Embryonic facial prominence (tissue), 1 donor: ENCODE data around the gene RNF126.
"Not testable (repeated sequence)": the region's sequence is repeated elsewhere in the genome, so short reads cannot be mapped to it uniquely, and the experiment has no call there.

Source experiments
- DNase-seq: peaks from one replicate; pipeline ENCODE4 v3.0.0-alpha.2; 2016; ENCODE audit errors: extremely low spot score

Gene RNF126

DNA sequence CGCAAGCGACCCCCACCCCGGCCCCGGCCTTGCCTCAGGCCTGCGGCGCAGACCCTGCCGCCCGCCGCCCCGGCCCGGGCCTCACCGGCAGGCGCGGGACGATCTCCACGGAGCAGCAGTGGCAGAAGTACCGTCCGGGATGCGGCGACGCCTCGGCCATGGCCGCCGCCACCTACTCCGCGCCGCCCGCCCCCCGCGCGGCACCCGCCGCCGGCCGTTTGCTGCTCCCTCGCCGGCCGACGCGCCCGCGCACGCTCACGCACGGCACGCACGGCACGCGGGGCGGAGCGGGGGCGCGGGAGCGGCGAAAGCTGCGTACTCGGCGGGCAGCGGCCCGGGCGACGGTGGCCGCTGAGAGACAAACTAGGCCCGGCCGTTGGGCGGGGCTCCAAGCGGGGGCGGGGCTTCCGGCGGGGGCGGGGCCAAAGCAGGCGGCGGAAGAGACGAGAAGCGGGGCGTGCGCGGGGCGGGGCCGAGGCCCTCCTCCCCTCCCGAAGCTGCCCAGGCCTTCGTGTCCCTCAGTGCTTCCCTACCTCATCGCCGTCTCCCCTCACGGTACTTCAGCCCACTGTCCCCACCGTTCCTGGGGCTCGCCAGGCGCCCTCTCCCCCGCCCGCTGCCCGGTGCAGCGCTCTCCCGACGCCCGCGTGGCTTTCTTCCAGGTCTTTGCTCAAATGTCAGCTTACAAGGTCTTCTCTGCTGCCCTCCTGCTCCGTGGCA, at the start of gene RNF126:
Gene RNF126, minus strand, starts transcription at position 253 of the 720 bp plus-strand sequence. Its CDS starts 93 bp downstream, at position 160.
- peak; percentile 77 for DNase-seq

DNA sequence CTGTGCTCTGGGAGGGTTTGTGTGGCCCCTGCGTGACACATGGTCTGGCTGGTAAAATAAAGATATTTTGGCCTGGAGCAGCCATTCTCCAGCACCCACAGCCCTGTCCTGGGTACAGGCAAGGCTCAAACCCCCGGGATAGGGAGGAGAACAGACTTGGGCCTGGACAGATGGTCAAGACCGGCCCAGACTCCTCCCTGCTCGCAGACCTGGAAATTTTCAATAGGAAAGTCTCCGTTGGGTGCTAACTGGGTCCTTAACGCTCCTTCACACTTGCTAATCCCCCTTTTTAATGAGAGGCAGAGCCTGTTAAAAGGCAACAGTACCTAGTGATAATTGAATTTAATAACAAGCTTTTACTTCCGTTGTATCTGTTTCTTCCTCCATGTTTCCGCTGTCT, 48.2 kb upstream of the RNF126 start:
- DNase-seq: no peak

DNA sequence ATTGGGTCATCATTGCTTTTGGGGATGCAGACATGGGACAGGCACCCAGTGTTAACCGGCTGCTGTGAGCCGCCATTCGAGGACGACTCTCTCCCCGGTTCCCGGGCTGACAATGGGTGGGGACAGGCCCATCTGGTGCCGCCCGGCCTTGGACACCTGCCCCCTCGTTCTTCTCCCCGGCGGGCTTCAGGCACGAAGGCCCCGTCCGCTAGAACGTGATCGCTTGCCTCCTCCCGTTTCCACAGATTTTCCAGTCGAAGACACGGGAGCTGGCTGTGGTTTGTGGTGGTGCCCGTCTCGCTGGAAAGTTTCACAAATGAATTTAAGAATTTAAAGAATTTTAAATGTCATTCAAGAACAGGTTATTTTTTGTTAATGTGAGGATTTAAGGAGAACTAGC, 47.8 kb upstream of the RNF126 start:
- no peak for DNase-seq

DNA sequence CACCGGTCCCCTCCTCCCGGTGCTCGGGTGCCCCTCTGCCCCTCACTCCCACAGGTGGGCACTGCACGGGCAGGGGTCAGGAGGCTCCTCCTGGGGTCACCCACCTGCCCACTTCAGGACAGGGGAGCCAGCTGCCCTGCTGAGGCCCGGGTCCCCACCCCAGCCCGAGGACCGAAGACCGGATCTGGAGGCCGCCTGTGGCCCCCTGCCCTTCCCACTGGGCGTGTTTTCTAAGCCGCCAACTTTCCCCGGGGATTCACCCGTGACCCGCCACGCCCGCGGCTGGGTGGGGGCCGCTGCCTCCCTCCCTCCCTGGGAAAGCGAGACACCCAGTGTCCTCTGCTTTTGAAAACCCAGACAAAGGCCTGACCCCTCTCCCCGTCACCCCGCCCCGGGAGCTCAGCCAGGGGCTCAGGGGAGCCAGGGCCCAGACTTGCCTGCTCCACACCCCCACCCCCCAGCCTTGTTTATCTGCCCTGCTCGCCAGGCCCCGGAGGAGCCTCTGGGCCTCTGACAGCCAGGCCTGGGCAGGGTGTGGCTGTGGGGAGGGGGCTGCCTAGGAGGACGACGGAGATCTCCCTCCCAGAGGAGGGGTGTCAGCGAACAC, 47.1 kb upstream of the RNF126 start:
- no peak for DNase-seq

DNA sequence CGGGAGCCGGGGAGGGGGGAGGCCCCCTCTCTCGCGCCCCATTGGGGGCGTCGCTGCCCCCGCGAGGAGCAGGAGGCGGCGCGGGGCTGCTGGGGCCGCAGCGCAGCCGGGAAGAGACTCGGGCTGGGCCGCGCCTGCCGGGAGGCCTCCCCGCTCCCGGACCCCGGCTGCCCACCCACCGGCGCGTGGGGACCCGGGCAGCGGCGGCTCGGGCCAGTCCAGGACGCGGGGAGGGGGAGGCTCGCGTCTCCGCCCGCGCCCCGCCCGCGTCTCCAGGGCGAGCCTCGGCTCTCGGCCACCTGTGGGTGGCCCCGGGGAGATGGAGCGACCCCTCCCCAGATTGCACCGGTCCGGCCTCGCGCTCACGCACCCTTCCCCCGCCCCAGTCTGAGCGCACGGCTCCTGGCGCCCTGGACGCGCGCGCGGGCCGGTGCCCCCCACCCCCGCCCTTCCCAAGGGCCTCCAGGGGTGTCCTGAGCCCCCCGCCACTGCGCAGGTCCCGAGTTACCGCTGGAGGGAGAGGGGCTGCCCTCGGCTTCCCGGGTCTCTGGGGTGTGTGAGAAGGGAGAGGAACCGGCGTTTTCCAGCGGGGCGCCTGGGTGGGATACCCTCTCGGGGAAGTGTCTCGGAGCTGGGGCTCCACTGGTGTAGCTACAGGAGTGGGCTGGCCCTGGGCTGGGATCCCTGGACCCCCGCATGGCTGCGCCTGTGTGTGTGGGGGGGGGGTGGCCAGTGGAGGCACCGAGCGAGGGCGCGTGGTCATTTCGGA, 46.4 kb upstream of the RNF126 start:
- DNase-seq: no peak

DNA sequence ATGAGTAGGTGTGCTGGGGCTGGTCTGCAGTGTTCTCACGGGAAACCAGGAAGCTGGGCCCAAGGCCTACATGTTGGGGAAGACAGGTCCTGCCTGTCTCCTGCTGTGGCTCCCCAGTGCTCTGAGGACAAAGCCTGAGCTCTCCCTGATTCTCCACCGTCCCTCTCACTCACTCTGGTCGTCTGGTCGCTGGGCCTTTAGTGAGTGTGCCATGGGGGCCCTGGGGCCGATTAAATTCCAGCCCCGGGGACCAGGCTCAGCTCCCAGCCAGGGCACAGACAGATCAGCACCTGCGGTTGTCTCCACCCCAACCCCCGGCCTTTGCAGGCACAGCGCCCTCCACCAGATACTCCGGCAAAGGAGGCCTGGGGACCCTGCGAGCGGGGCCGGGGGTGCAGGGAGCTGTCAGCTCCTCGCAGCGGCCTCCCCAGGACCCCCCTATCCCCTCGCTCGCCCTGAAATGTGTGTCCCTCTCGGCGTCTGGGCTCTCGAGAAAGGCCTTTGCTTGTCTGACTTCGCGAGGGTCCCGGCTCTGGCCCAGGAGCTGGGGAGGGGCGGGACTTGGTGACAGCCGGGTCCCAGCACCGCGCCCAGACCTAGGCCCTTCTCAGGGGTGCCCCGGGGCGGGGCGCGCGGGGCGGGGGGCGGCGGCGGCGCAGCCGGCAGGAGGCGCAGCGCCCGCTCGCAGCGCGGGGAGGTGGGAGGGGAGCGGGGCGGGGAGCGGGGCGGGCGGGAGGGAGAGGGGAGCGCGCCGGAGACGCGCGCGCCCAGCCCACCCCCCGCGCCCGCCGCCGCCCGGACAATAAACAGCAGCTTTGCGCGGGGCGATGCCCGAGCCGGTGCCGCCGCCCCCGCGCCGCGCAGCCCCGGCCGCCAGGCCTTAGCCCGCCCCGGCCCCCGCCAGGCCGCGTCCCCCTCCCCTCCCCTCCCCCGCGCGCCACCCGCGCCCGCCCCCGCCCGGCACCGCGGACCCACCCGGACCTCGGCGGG, 45.4 kb upstream of the RNF126 start, which contains the start of gene PALM:
Gene PALM, plus strand, starts transcription at position 782 of the 990 bp plus-strand sequence. CDS start 212 bp downstream, outside the sequence.
- DNase-seq: no peak

DNA sequence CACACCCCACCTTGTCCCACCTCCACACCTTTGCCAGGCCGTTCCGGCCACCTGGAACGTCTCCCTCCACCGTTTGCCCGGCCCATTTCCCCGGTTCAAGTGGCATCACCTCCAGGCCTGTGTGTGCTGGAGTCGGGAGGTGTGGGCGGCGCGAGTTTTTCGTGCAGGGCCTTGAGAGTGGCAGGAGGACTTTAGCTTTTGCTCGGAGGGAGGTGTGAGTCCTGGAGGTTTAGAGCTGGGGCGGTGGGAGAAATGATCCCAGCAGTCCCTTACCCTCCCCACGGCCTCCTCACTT, 41.4 kb upstream of the RNF126 start:
- no peak for DNase-seq

DNA sequence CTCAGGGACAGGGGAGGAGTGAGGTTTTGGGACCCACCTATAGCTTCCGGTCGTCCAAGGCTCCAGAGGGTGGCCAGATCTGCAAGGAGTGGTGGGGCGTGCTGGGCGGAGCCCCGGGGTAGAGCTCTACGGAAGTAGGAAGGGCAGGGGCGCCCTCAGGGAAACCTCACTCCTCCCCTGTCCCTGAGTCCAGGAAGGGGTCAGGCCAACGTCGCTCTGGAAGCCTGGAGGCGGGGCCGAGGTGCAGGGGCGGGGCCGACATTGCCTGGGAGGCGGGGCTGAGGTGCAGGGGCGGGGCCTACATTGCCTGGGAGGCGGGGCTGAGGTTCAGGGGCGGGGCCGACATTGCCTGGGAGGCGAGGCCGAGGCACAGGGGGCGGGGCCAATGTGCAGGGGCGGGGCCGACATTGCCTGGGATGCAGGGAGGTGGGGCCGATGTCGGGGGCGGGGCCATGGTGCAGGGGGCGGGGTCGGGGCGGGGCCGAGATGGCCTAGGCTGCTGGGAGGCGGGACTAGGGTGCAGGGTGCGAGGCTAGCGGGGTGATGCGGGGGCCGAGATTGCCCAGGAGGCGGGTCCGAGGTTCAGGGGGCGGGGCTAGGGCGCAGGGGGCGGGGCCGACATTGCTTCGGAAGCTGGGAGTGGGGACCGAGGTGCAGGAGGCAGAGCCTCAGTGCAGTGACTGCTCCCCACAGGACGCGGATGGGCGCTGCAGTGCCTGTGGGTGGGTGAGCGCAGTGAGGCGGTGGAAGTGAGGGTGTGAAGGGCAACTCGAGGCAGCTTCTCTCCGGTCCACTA, 40.8 kb upstream of the RNF126 start:
- DNase-seq: no peak

DNA sequence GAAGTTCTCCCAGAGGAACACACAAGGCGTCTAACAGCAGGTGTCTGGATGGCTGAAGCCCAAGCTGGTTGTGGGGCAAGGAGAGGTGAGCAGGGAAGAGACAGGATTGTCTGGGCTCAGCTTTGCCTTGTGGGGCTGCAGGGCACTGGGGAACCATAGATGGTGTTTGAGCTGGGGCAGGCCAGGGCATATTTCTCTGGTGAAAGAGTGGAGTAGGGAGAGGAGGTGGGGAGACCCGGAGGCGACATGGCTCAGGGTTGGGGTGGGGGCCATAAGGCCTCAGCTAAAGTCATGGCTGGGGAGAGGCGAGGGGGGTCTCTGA, 40.3 kb upstream of the RNF126 start:
- DNase-seq: no peak

DNA sequence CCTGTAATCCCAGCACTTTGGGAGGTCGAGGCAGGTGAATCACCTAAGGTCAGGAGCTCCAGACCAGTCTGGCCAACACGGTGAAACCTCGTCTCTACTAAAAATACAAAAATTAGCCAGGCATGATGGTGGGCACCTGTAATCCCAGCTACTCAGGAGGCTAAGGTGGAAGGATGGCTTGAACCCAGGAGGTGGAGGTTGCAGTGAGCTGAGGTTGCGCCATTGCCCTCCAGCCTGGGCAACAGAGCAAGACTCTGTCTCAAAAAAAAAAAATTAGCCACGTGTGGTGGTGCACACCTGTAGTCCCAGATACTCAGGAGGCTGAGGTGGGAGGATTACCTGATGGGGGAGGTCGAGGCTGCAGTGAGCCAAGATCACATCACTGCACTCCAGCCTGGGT, 39.8 kb upstream of the RNF126 start:
- not testable (repeated sequence) for DNase-seq

DNA sequence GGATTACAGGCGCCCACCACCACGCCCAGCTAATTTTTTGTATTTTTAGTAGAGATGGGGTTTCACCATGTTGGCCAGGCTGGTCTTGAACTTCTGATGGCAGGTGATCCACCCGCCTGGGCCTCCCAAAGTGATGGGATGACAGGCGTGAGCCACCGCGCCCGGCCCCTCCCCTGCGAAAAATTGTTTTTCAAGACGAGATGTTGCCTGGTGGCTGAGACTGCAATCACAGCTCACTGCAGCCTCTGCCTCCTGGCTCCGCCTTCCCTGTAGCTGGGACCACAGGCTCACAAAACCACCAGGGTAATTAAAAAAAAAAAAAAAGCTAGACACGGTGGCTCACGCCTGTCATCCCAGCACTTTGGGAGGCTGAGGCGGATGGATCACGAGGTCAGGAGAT, 36.9 kb upstream of the RNF126 start:
- not testable (repeated sequence) for DNase-seq

DNA sequence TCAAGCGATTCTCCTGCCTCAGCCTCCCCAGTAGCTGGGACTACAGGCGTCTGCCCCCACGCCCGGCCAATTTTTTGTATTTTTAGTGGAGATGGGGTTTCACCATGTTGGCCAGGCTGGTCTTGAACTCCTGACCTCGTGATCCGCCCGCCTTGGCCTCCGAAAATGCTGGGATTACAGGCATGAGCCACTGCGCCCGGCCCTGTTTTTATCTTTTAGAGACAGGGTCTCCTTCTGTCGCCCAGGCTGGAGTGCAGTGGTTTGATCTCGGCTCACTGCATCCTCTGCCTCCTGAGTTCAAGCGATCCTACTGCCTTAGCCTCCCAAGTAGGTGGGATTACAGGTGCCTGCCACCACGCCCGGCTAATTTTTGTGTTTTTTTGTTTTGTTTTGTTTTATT, 35.5 kb upstream of the RNF126 start:
- DNase-seq: not testable (repeated sequence)

DNA sequence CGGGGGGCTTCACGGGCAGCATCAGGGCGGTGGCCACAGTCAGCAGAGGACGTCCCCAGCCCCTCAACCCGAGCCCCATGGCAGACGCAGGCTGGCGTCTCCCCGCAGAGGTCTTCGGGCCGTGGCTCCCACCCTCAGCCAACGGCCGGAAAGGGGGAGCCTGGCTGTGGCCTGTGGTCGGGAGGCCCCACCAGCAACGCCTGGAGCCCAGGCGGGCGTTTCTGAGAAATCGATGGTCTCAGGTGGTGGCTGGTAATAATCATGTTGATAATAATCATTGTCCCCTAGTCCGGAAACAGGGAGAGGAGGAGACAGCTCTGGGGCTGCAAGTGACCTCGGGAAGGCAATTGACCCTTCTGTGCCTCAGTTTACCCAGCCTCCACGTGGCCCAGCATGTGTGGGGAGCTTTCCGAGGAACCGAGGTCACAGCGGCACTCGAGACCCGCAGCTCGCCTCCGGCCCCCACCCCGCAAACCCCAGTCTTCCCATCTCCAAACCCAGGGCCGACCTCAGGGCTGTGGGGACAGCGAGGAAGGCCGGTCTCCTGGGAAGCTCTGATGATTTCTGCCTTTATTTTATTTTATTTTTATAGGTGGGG, 32.4 kb upstream of the RNF126 start, which contains the start of gene PRSS57:
Gene PRSS57, minus strand, starts transcription at position 101 of the 598 bp plus-strand sequence. Its CDS starts 22 bp downstream, at position 79.
- no peak for DNase-seq

DNA sequence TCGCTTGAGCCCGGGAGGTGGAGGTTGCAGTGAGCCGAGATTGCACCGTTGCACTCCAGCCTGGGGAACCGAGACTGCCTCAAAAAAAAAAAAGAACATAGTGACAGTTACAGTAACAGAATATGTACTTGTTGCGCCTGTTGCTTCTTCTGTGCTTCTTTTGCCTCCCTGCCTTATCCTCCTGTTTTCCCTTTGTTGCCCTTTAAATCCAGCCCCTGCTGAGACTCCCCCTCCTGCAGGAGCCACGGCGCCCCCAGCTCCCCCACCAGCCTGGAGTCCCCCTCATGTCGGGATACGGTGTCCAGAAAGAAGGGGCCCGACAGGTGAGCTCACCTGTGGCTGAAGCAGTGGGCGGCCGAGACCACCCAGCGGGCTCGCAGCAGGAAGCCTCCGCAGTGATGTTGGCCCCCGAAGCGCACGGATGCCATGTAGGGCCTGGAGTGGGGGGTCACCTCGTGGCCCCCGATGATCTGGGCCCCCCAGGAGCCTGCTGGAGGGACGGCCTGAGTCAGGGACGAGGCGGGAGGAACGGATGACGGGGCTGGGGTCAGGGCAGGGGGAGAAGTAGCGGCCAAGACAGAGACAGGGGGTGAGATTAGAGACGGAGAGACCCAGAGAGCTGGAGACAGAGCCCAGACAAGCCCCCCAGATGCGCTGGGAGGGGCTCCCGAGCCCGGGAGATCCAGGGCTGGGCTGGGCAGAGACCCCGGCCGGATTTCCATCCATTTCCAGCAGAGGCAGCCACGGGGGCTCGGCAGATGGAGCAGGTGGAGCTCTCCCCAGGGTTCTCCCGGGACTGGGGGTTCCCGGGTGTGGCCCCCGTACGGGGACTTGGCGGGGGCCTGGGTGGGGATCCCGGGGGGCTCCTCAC, 31.7 kb upstream of the RNF126 start:
- DNase-seq: no peak

DNA sequence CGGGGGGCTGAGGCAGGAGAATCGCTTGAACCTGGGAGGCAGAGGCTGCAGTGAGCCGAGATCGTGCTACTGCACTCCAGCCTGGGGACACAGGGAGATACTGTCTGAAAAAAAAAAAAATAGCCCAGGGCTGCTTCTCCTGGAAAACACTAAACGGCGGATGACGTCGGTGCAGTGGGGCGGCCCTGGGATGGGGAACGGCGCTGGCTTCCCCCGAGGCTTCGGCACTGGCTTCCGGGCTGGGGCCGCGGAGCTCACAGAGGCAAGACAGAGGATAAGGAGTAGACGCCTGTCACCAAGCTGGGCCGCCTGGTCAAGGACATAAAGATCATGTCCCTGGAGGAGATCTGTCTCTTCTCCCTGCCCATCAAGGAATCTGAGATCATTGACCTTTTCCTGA, 27.2 kb upstream of the RNF126 start:
- no peak for DNase-seq

DNA sequence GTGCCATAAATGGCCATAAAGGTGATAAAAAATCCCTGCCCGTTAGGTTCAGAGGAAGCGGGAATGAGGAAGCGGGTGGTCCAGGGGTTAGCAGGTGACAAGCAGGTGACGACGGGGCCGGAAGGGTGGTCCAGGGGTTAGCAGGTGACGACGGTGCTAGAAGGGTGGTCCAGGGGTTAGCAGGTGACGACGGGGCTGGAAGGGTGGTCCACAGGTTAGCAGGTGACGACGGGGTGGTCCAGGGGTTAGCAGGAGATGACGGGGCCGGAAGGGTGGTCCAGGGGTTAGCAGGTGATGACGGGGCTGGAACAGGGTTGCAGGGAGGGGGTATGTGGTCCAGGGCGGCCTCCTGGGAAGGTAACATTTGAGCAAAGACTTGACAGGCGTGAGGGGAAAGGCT, 26.0 kb upstream of the RNF126 start:
- no peak for DNase-seq

DNA sequence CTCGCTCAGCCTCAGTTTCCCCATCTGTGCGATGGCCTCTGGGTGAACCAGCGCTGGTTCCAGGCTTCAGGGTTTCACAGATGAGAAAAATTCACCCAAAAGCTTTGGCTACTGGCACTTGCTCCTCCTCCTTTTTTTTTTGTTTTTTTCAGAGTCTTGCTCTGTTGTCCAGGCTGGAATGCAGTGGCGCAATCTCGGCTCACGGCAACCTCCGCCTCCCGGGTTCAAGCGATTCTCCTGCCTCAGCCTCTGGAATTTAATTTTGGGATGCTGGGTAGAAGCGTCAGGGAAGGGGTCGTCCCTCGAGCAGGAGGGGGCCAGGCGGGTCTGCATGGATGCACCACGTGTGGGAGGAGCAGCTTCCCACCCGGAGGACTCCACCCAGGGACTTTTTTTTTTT, 25.2 kb upstream of the RNF126 start:
- DNase-seq: no peak

DNA sequence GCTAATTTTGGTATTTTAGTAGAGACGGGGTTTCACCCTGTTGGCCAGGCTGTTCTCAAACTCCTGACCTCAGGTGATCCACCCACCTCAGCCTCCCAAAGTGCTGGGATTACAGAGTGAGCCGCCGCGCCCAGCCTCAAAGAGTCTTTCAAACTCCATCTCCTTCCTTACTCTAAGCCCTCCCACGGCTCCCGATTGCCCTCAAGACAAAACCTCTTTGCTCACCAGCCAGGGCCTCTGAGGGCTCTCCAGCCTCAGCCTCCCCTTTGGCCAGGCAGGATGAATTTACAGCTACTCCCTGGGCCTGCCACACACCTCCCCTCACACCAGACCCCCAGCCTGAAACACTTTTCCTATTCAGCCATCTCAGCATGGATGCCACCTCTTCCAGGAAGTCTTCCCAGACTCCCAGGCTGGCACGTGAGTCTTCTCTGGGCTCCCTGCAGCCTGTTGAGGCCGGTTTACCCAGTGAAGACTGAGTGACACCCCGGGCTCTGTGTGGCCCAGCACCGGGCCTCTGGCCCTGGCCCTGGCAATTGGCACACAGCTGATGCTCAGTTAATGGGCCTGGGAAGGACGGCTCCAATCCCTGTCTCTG, 24.7 kb upstream of the RNF126 start:
- DNase-seq: no peak
